ENCODE measurements around the gene VSIG1. TPM values are rescaled to one million over a fixed set of nuclear protein-coding genes. Genes with fewer than 3 reads are reported as not detected.

The VSIG1 gene
- polyA plus RNA-seq, 1 donor, result 0.18 TPM

Other genes with a start within 250 kb of the VSIG1 start
- 8.4 TPM for gene MID2, start 219.2 kb upstream of the VSIG1 start, polyA plus RNA-seq (ENCODE audit: insufficient read length)
- not detected for gene TEX13B, start 62.7 kb upstream of the VSIG1 start, polyA plus RNA-seq (ENCODE audit: insufficient read length)
- 42.5 TPM for gene PSMD10, start 46.5 kb downstream of the VSIG1 start, polyA plus RNA-seq (ENCODE audit: insufficient read length)
- gene ATG4A, start 46.7 kb downstream of the VSIG1 start, polyA plus RNA-seq (ENCODE audit: insufficient read length), result 22.9 TPM